Measurements from ENCODE around the gene SNTA1. TPM values are rescaled to one million over a fixed set of nuclear protein-coding genes. Genes with fewer than 3 reads are reported as not detected.

Gene SNTA1
- total and polyA plus RNA-seq, 7 donors = 36.6 to 196 (median 139) TPM

DNA sequence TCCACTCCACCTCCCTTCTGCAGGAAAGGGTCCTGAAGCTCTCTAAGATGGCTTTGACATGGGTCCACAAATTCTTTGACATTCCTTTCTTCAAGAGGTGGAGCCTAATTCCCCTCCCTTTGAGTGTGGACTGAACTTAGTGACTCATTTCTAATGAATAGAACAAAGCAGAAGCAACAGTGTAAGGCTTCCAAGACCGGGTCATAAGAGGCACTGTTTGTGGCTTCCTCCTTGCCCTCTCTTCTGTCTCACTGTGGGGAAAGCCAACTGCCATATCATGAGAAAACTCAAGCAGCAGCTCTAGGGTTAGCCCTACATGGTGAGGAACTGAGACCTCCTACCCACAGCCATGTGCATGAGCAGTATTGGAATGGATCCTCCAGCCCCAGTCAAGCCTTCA lies 36.3 kb downstream of the SNTA1 start:
- ATAC-seq = peak in 2 of 4 donors; percentile 45 to 49
- 82 to 94% (median 90%) methylated on average over 1 of the region's 1 CpG for WGBS, 3 donors
- DNase-seq = no peak
- no peaks in the 10 kb centered on the region for H3K4me1 ChIP-seq
- H3K27ac ChIP-seq = no peak overlapping the region
- H3K36me3 ChIP-seq (ENCODE audit: insufficient read depth in 1 of 2, low read depth in 1 of 2) = peaks cover 7 to 66% of the 10 kb centered on the region in 2 donors
- H3K9me3 ChIP-seq = no peaks in the 10 kb centered on the region
- H3K27me3 ChIP-seq (ENCODE audit: insufficient read depth in 3 of 3, low read length in 2 of 3) = no peaks in the 10 kb centered on the region
- H3K4me3 ChIP-seq = no peak overlapping the region
- intact Hi-C loops (cut with DNase I) = no loop called here
- TF ChIP-seq, protein P1, sequence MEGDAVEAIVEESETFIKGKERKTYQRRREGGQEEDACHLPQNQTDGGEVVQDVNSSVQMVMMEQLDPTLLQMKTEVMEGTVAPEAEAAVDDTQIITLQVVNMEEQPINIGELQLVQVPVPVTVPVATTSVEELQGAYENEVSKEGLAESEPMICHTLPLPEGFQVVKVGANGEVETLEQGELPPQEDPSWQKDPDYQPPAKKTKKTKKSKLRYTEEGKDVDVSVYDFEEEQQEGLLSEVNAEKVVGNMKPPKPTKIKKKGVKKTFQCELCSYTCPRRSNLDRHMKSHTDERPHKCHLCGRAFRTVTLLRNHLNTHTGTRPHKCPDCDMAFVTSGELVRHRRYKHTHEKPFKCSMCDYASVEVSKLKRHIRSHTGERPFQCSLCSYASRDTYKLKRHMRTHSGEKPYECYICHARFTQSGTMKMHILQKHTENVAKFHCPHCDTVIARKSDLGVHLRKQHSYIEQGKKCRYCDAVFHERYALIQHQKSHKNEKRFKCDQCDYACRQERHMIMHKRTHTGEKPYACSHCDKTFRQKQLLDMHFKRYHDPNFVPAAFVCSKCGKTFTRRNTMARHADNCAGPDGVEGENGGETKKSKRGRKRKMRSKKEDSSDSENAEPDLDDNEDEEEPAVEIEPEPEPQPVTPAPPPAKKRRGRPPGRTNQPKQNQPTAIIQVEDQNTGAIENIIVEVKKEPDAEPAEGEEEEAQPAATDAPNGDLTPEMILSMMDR (IDR thresholded peaks at IDR 0.05) = no peak

DNA sequence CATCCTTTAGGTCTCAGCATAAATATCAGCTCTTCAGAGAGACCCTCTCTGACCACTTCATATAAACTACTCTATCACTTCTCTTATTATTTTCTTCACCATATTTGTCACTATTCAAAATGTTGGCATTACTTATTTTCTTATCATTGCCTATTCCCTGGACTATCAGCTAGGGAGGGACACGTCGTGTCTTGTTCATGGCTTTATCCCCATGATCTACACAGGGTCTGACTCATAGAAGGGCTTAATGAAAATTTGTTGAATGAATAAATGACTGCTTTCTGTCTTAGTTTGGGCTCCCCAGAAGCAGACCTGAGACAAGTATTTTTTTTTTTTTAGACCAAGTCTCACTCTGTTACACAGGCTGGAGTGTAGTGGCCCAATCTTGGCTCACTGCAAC lies 39.3 kb downstream of the SNTA1 start:
- TF ChIP-seq, protein P1 (IDR thresholded peaks at IDR 0.05) = no peak
- H3K4me1 ChIP-seq = peaks cover 12% of the 10 kb centered on the region
- WGBS, 3 donors = 80 to 93% (median 84%) methylated on average over 2 of the region's 2 CpGs
- H3K9me3 ChIP-seq = no peaks in the 10 kb centered on the region
- no peak overlapping the region for H3K4me3 ChIP-seq
- H3K27ac ChIP-seq = no peak overlapping the region
- intact Hi-C loops (cut with DNase I) = loop anchor here (5.0 kb wide), 2 partner anchors 38 to 263 kb away; partner anchors contain the start of genes SNTA1 (in 2 of the 2) and ACTL10 (in 1 of the 2)
- no peaks in the 10 kb centered on the region for H3K27me3 ChIP-seq (ENCODE audit: insufficient read depth in 3 of 3, low read length in 2 of 3)
- peaks cover 4 to 36% of the 10 kb centered on the region in 2 donors for H3K36me3 ChIP-seq (ENCODE audit: insufficient read depth in 1 of 2, low read depth in 1 of 2)
- DNase-seq (no peak), ATAC-seq (no peak)

DNA sequence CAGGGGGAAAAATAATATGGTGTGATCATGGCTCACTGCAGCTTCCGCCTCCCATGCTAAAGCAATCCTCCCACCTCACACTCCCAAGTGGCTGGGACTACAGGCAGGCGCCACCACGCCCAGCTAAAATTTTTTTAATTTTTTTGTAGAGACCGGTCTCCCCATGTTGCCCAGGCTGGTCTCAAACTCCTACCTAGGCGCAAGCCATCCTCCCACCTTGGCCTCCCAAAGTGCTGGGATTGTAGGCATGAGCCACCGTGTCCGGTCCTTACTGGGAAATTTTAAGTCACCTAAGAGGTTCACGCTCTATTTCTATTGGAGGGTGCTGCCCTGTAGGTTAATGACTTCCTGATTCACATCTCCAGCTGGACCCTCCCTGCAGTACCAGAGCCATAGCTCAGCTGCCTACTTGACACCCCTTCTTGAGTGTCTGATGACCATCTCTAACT lies 41.6 kb downstream of the SNTA1 start:
- WGBS, 3 donors = 40 to 44% (median 40%) methylated on average over 8 of the region's 8 CpGs
- ATAC-seq = peak; percentile 31 to 65 (median 44)
- no peaks in the 10 kb centered on the region for H3K9me3 ChIP-seq
- TF ChIP-seq, protein P1 (IDR thresholded peaks at IDR 0.05) = no peak
- peaks cover 0 to 27% of the 10 kb centered on the region in 2 donors for H3K36me3 ChIP-seq (ENCODE audit: insufficient read depth in 1 of 2, low read depth in 1 of 2)
- intact Hi-C loops (cut with DNase I) = loop anchor here (5.0 kb wide), 2 partner anchors 40 to 265 kb away; partner anchors contain the start of genes SNTA1 (in 2 of the 2) and ACTL10 (in 1 of the 2)
- H3K4me3 ChIP-seq = peak overlapping the region; percentile 96
- H3K27ac ChIP-seq = peak overlapping the region; percentile 83
- H3K27me3 ChIP-seq (ENCODE audit: insufficient read depth in 3 of 3, low read length in 2 of 3) = no peaks in the 10 kb centered on the region
- peaks cover 12% of the 10 kb centered on the region for H3K4me1 ChIP-seq
- DNase-seq = no peak

DNA sequence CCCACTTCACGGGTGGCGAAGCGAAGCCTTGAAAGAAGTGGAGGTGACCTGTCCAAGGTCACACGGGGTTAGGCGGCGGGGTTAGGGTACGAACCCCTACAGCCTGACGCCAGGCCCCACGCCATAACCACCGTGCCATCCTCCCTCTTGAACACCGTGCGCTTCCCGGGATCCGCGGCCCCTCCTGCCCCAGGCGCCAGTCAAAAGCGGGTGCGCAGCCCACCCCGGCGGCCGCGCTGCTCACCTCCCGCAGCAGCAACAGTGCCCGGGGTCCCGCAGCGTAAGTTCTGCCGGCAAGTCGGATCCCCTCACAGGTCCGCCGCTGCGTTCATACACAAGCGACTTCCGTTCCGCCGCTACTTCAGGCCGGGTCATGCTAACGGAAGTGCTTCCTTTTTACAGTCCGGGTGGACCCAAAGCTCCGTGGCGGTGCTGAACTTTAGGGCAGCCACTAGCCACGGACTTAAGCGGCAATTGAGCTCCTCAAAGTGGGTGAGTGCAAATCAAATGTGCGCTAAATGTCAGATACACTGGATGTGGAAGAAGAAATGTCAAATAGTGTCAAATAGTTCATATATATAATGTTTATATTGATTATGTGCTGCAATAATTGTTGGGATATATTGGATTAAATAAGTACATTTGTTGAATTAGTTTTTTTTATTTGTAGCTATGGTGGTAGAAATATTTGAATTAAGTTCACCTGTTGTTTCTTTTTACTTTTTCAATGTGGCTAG lies 42.2 kb downstream of the SNTA1 start, which contains the start of gene CDK5RAP1:
CDK5RAP1 (minus strand) TSS at position 336 of the 737 bp plus-strand sequence. CDS start 4,455 bp downstream, outside the sequence.
- Histone ChIP-seq H3K27me3 (ENCODE audit: insufficient read depth in 3 of 3, low read length in 2 of 3) (no peaks in the 10 kb centered on the region), H3K36me3 (ENCODE audit: insufficient read depth in 1 of 2, low read depth in 1 of 2) (peaks cover 0 to 27% of the 10 kb centered on the region in 2 donors), H3K27ac (peak within 1 kb of the TSS; percentile 83), H3K9me3 (no peaks in the 10 kb centered on the region), H3K4me3 (peak within 1 kb of the TSS; percentile 96), H3K4me1 (peaks cover 12% of the 10 kb centered on the region)
- peak; percentile 95 to 96 (median 95) for ATAC-seq
- TF ChIP-seq, protein P1 (IDR thresholded peaks at IDR 0.05) = no peak
- 0 to 1% (median 0%) methylated on average over 43 of the region's 43 CpGs for WGBS, 3 donors
- intact Hi-C loops (cut with DNase I) = loop anchor here (5.0 kb wide), 2 partner anchors 41 to 266 kb away; partner anchors contain the start of genes SNTA1 (in 2 of the 2) and ACTL10 (in 1 of the 2)
- peak; percentile 85 to 91 for DNase-seq
